ENCODE measurements around the gene PRMT5. TPM values are rescaled to one million over a fixed set of nuclear protein-coding genes. Genes with fewer than 3 reads are reported as not detected.

PRMT5 gene
- total and polyA plus RNA-seq, 8 donors: 15.6 to 31.8 (median 28.1) TPM

DNA sequence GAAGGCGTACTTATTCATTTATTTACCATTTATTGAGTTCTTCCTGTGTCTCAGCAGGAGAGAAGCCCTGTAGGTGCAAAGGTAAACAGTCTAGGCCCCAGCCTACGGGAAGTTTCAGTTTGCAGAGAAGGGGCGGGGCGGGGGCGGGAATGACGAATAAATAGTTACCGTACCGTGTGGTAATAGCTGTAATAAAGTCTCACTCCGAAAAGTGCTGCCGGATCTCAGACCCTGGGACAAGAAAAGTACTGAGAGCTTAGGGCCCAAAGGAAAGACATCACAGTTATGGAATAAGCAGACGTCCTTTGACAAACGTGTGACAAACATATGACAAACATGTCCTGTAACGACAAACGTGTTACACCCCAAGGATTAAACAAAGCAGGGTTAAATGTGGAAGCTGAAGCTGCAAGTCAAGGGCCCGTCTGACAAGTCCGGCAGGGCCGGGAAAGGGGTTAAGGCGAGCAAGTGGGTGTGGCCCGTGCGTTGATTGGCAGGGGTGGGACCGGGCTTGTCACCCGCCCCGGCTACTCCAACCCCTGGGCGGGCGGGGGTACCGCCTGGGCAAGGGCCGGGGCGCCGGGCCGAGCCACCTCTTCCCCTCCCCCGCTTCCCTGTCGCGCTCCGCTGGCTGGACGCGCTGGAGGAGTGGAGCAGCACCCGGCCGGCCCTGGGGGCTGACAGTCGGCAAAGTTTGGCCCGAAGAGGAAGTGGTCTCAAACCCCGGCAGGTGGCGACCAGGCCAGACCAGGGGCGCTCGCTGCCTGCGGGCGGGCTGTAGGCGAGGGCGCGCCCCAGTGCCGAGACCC, 57.7 kb downstream of the PRMT5 start, which contains the start of gene LRP10:
TSS of gene LRP10 (plus strand) at position 517 of the 809 bp plus-strand sequence. CDS start 564 bp downstream, outside the sequence.
- TF ChIP-seq, protein P1, sequence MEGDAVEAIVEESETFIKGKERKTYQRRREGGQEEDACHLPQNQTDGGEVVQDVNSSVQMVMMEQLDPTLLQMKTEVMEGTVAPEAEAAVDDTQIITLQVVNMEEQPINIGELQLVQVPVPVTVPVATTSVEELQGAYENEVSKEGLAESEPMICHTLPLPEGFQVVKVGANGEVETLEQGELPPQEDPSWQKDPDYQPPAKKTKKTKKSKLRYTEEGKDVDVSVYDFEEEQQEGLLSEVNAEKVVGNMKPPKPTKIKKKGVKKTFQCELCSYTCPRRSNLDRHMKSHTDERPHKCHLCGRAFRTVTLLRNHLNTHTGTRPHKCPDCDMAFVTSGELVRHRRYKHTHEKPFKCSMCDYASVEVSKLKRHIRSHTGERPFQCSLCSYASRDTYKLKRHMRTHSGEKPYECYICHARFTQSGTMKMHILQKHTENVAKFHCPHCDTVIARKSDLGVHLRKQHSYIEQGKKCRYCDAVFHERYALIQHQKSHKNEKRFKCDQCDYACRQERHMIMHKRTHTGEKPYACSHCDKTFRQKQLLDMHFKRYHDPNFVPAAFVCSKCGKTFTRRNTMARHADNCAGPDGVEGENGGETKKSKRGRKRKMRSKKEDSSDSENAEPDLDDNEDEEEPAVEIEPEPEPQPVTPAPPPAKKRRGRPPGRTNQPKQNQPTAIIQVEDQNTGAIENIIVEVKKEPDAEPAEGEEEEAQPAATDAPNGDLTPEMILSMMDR (IDR thresholded peaks at IDR 0.05): no peak
- no peaks in the 10 kb centered on the region for H3K27me3 ChIP-seq
- ATAC-seq (peak; percentile 92 to 96 (median 92)), FAIRE-seq (no peak), DNase-seq (peak; percentile 92 to 97 (median 94))
- H3K36me3 ChIP-seq: peaks cover 5 to 31% (median 17%) of the 10 kb centered on the region in 3 donors
- 0 to 1% methylated on average over 43 to 50 of the region's 50 CpGs for WGBS, 2 donors
- peak within 1 kb of the TSS; percentile 94 to 99 (median 98) for H3K27ac ChIP-seq
- intact Hi-C loops (cut with DNase I): loop anchor here in 1 of 3 donors (10.0 kb wide), 1 partner anchor 103 kb away; no protein-coding TSS in a partner anchor
- H3K9me3 ChIP-seq: no peaks in the 10 kb centered on the region
- peaks cover 9 to 21% (median 12%) of the 10 kb centered on the region in 3 donors for H3K4me1 ChIP-seq
- H3K4me3 ChIP-seq: peak within 1 kb of the TSS; percentile 77 to 97 (median 89)

DNA sequence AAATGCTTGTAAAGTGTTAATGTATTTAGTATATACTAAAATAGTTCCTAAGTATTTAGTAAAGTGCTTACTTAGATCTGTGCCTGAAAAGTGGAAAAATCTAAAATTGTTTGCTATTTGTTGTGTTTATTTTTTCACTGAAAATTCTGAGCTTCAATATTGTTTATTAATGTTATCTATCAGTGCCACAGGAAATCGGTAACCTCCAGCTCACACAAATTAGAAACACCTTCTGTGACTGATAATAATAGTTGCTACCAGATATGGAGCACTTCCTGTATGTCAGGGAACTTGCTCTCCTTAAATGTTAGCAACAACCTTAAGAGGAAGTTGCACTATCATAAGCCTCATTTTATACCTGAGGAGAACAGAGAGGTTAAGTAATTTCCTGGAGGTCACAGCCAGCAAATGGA, 58.4 kb downstream of the PRMT5 start:
- intact Hi-C loops (cut with DNase I): loop anchor here in 1 of 3 donors (10.0 kb wide), 1 partner anchor 104 kb away; no protein-coding TSS in a partner anchor
- Histone ChIP-seq H3K4me1 (peaks cover 9 to 21% (median 12%) of the 10 kb centered on the region in 3 donors), H3K36me3 (peaks cover 5 to 24% (median 11%) of the 10 kb centered on the region in 3 donors), H3K4me3 (peak overlapping the region in 3 of 4 donors; percentile 10 to 86 (median 77)), H3K27ac (peak overlapping the region; percentile 94 to 99 (median 98)), H3K27me3 (no peaks in the 10 kb centered on the region), H3K9me3 (no peaks in the 10 kb centered on the region)
- TF ChIP-seq, protein P1 (IDR thresholded peaks at IDR 0.05): no peak
- WGBS, 2 donors: 0 to 2% methylated on average over 1 of the region's 1 CpG
- DNase-seq (no peak), ATAC-seq (peak in 2 of 4 donors; percentile 10 to 14), FAIRE-seq (no peak)

Other genes starting within 250 kb of the PRMT5 start
- gene OXA1L, start 162.7 kb downstream of the PRMT5 start, total RNA-seq: 10 to 100 TPM; 48.1 to 76.2 (median 53.2) TPM
- 10 to 100 TPM; 56.7 to 91.2 TPM for gene OXA1L, start 162.7 kb downstream of the PRMT5 start, polyA plus RNA-seq
- 10 to 100 TPM in 1 of 6 donors, 1 to 10 TPM in 5; 2.9 to 13.1 (median 5.7) TPM for gene SLC7A7, start 113.9 kb downstream of the PRMT5 start, total RNA-seq
- 1 to 10 TPM; 4.9 to 9.9 TPM for gene SLC7A7, start 113.9 kb downstream of the PRMT5 start, polyA plus RNA-seq
- gene MRPL52, start 99.5 kb downstream of the PRMT5 start, total RNA-seq: 10 to 100 TPM; 29.1 to 47.6 (median 43.0) TPM
- gene MRPL52, start 99.5 kb downstream of the PRMT5 start, polyA plus RNA-seq: 10 to 100 TPM; 57.1 to 85.0 TPM
- 100 to 1,000 TPM in 1 of 6 donors, 10 to 100 TPM in 5; 21.5 to 146 (median 34.0) TPM for gene MMP14, start 92.8 kb downstream of the PRMT5 start, total RNA-seq
- gene MMP14, start 92.8 kb downstream of the PRMT5 start, polyA plus RNA-seq: 10 to 100 TPM; 18.7 to 61.8 TPM
- 10 to 100 TPM; 49.5 to 86.2 (median 52.5) TPM for gene LRP10, start 57.6 kb downstream of the PRMT5 start, total RNA-seq
- gene LRP10, start 57.6 kb downstream of the PRMT5 start, polyA plus RNA-seq: 10 to 100 TPM; 14.7 to 22.7 TPM
- gene REM2, start 46.2 kb downstream of the PRMT5 start, total RNA-seq: under 1 TPM in 5 of 6 donors, not detected in 1; 0.16 to 0.41 (median 0.28) TPM
- 1 to 10 TPM in 1 of 2 donors, under 1 TPM in 1; 0.72 to 2.5 TPM for gene REM2, start 46.2 kb downstream of the PRMT5 start, polyA plus RNA-seq
- 10 to 100 TPM; 20.9 to 39.4 (median 30.6) TPM for gene RBM23, start 10.2 kb downstream of the PRMT5 start, total RNA-seq
- gene RBM23, start 10.2 kb downstream of the PRMT5 start, polyA plus RNA-seq: 10 to 100 TPM; 30.4 to 58.6 TPM
- 10 to 100 TPM; 18.4 to 31.8 (median 23.4) TPM for gene HAUS4, start 27.7 kb upstream of the PRMT5 start, total RNA-seq
- gene HAUS4, start 27.7 kb upstream of the PRMT5 start, polyA plus RNA-seq: 10 to 100 TPM; 13.6 to 17.0 TPM
- gene AJUBA, start 53.2 kb upstream of the PRMT5 start, total RNA-seq: 10 to 100 TPM in 2 of 6 donors, 1 to 10 TPM in 4; 5.4 to 17.8 (median 9.1) TPM
- 1 to 10 TPM; 6.3 to 9.5 TPM for gene AJUBA, start 53.2 kb upstream of the PRMT5 start, polyA plus RNA-seq
- gene C14orf93, start 80.8 kb upstream of the PRMT5 start, total RNA-seq: 1 to 10 TPM; 4.3 to 7.5 (median 5.4) TPM
- 10 to 100 TPM in 1 of 2 donors, 1 to 10 TPM in 1; 8.3 to 11.3 TPM for gene C14orf93, start 80.8 kb upstream of the PRMT5 start, polyA plus RNA-seq
- gene PSMB5, start 105.5 kb upstream of the PRMT5 start, total RNA-seq: 10 to 100 TPM; 29.6 to 50.4 (median 45.9) TPM
- gene PSMB5, start 105.5 kb upstream of the PRMT5 start, polyA plus RNA-seq: 10 to 100 TPM; 31.8 to 62.9 TPM
- gene PSMB11, start 112.8 kb upstream of the PRMT5 start, total RNA-seq: not detected
- under 1 TPM in 1 of 2 donors, not detected in 1; 0.05 TPM for gene PSMB11, start 112.8 kb upstream of the PRMT5 start, polyA plus RNA-seq
- 1 to 10 TPM in 5 of 6 donors, under 1 TPM in 1; 0.91 to 3.4 (median 1.3) TPM for gene CDH24, start 128.1 kb upstream of the PRMT5 start, total RNA-seq
- 10 to 100 TPM in 1 of 2 donors, 1 to 10 TPM in 1; 9.6 to 11.8 TPM for gene CDH24, start 128.1 kb upstream of the PRMT5 start, polyA plus RNA-seq
- gene ACIN1, start 165.8 kb upstream of the PRMT5 start, total RNA-seq: 100 to 1,000 TPM in 1 of 6 donors, 10 to 100 TPM in 5; 43.1 to 106 (median 55.9) TPM
- 100 to 1,000 TPM; 134 to 152 TPM for gene ACIN1, start 165.8 kb upstream of the PRMT5 start, polyA plus RNA-seq
- 10 to 100 TPM in 4 of 6 donors, 1 to 10 TPM in 2; 7.5 to 22.7 (median 13.6) TPM for gene C14orf119, start 166.1 kb upstream of the PRMT5 start, total RNA-seq
- gene C14orf119, start 166.1 kb upstream of the PRMT5 start, polyA plus RNA-seq: 10 to 100 TPM; 10.4 to 20.8 TPM
- gene CIROP, start 175.6 kb upstream of the PRMT5 start, total RNA-seq: not detected
- gene CIROP, start 175.6 kb upstream of the PRMT5 start, polyA plus RNA-seq: not detected
- not detected for gene CEBPE, start 189.9 kb upstream of the PRMT5 start, total RNA-seq
- not detected for gene CEBPE, start 189.9 kb upstream of the PRMT5 start, polyA plus RNA-seq